Measurements from ENCODE around the gene LRRC53. TPM values are rescaled to one million over a fixed set of nuclear protein-coding genes. Genes with fewer than 3 reads are reported as not detected.

The LRRC53 gene
- total RNA-seq, 2 donors from 2014 or later = not detected

GRCh38 chr1:74504933-74505512 is 7.4 kb downstream of the LRRC53 start:
- ATAC-seq (peak; percentile 23), DNase-seq (no peak)

GRCh38 chr1:74504125-74504932 is 8.1 kb downstream of the LRRC53 start:
- DNase-seq (peak in 1 of 2 donors; percentile 25), ATAC-seq (peak; percentile 55)
- intact Hi-C loops (cut with DNase I, micrococcal nuclease) = no loop called here

More at GRCh38 chr1:74504933-74505512, 7.4 kb downstream of the LRRC53 start:
- intact Hi-C loops (cut with DNase I, micrococcal nuclease) = no loop called here

- ATAC-seq = no peak
- no peak for DNase-seq
- intact Hi-C loops (cut with DNase I, micrococcal nuclease) = no loop called here
Measured at GRCh38 chr1:74502858-74503257, 9.6 kb downstream of the LRRC53 start.

- ATAC-seq (no peak), DNase-seq (no peak)
- intact Hi-C loops (cut with DNase I, micrococcal nuclease) = no loop called here
Measured at GRCh38 chr1:74502432-74502831, 10.0 kb downstream of the LRRC53 start.

GRCh38 chr1:74498901-74499300 is 13.5 kb downstream of the LRRC53 start:
- DNase-seq (no peak), ATAC-seq (no peak)
- intact Hi-C loops (cut with DNase I, micrococcal nuclease) = no loop called here

GRCh38 chr1:74496669-74497068 is 15.7 kb downstream of the LRRC53 start:
- DNase-seq (no peak), ATAC-seq (no peak)
- intact Hi-C loops (cut with DNase I, micrococcal nuclease) = no loop called here

- ATAC-seq (no peak), DNase-seq (no peak)
- intact Hi-C loops (cut with DNase I, micrococcal nuclease) = no loop called here
Measured at GRCh38 chr1:74486036-74486435, 26.4 kb downstream of the LRRC53 start.

- intact Hi-C loops (cut with DNase I, micrococcal nuclease) = no loop called here
- ATAC-seq (no peak), DNase-seq (no peak)
Measured at GRCh38 chr1:74485622-74486021, 26.8 kb downstream of the LRRC53 start.

GRCh38 chr1:74481607-74482006 is 30.8 kb downstream of the LRRC53 start:
- intact Hi-C loops (cut with DNase I, micrococcal nuclease) = no loop called here
- ATAC-seq = no peak
- no peak for DNase-seq

GRCh38 chr1:74480068-74480467 is 32.3 kb downstream of the LRRC53 start:
- DNase-seq (no peak), ATAC-seq (no peak)
- intact Hi-C loops (cut with DNase I, micrococcal nuclease) = no loop called here

- intact Hi-C loops (cut with DNase I, micrococcal nuclease) = no loop called here
- DNase-seq (no peak), ATAC-seq (no peak)
Measured at GRCh38 chr1:74478979-74479378, 33.4 kb downstream of the LRRC53 start.

- intact Hi-C loops (cut with DNase I, micrococcal nuclease) = no loop called here
- DNase-seq = no peak
- ATAC-seq = no peak
Measured at GRCh38 chr1:74474585-74474984, 37.8 kb downstream of the LRRC53 start.

GRCh38 chr1:74471470-74471869 is 40.9 kb downstream of the LRRC53 start:
- ATAC-seq (no peak), DNase-seq (no peak)
- intact Hi-C loops (cut with DNase I, micrococcal nuclease) = no loop called here

- no peak for DNase-seq
- intact Hi-C loops (cut with DNase I, micrococcal nuclease) = no loop called here
Measured at GRCh38 chr1:74470936-74471335, 41.5 kb downstream of the LRRC53 start.

GRCh38 chr1:74470251-74470650 is 42.2 kb downstream of the LRRC53 start:
- DNase-seq (no peak), ATAC-seq (no peak)
- intact Hi-C loops (cut with DNase I, micrococcal nuclease) = no loop called here

More at GRCh38 chr1:74470936-74471335, 41.5 kb downstream of the LRRC53 start:
- no peak for ATAC-seq

- DNase-seq = no peak
- intact Hi-C loops (cut with DNase I, micrococcal nuclease) = no loop called here
- ATAC-seq = no peak
Measured at GRCh38 chr1:74468982-74469603, 43.3 kb downstream of the LRRC53 start.

GRCh38 chr1:74467786-74468377 is 44.5 kb downstream of the LRRC53 start:
- intact Hi-C loops (cut with DNase I, micrococcal nuclease) = no loop called here
- DNase-seq = no peak
- ATAC-seq = no peak

- intact Hi-C loops (cut with DNase I, micrococcal nuclease) = no loop called here
- no peak for DNase-seq
Measured at GRCh38 chr1:74465193-74465681, 47.2 kb downstream of the LRRC53 start.

GRCh38 chr1:74464037-74464436 is 48.4 kb downstream of the LRRC53 start:
- intact Hi-C loops (cut with DNase I, micrococcal nuclease) = no loop called here
- ATAC-seq = no peak
- DNase-seq = no peak

More at GRCh38 chr1:74465193-74465681, 47.2 kb downstream of the LRRC53 start:
- no peak for ATAC-seq
